GM20431 (cell line): ENCODE results near the gene DIAPH1.
"Not testable (repeated sequence)": the region's sequence is repeated elsewhere in the genome, so short reads cannot be mapped to it uniquely, and the experiment has no call there.

Experiments
- in situ Hi-C: fragments of 300-500 bp; cut with MseI, MboI; formaldehyde crosslinking; loops from one replicate; pipeline ENCODE4 v1.15.0; 2020; ENCODE audit warnings: low sequenced_read_pairs; ENCODE audit not compliant: unreplicated experiment

Gene DIAPH1

DNA sequence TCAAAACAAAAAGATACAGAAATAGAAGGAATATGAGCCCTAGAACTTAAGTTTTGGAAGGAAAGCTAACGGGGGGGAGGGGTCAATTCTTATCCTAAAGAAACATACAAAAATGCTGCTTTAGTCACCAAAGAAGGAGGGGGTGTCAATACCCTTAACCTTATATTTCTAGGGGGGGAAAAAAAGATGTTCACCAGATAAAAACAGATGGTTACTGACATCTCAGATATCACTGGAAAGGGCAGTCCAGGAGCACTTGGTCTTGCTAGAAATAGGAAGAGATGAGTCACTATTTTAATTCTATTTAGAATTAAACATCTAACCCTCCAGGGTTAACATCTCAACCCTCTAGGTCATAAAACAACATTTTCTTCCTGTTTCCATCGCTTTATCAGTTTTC, 1.7 kb downstream of the DIAPH1 start:
- in situ Hi-C loops, result no loop called here

DNA sequence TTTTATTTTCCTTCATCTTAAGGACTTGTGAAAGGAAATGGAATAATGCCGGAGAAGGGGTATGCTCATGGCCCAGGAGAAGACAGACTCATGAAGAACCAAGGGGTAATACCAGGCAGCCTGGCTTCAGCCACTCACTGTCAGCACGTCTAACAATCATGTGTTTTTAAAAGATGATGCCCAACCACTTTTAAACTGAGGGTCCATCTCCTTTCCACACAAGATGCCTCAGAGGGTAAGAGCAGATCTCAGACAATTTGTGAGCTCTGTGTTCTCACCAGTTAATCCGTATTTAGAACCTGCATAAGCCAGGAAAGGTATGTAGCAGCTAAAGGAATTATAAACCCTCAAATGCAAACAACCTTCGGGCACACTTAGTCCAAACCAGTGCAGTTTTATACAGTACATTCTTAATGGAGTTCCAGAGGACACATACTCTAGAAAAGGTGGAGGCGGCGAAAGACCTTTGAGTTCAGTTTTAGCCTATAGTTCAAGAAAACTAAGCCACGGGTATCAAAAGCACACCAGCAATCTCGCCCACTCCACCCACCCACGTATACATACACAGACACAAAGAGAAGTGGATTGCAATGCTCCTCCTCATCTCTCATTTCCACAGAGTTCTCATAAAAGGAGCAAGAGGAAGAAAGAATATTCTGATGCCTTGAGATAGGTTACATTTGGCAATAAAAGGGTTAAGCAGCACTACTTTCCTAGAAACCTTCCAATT, 2.6 kb downstream of the DIAPH1 start:
- in situ Hi-C loops, result no loop called here

DNA sequence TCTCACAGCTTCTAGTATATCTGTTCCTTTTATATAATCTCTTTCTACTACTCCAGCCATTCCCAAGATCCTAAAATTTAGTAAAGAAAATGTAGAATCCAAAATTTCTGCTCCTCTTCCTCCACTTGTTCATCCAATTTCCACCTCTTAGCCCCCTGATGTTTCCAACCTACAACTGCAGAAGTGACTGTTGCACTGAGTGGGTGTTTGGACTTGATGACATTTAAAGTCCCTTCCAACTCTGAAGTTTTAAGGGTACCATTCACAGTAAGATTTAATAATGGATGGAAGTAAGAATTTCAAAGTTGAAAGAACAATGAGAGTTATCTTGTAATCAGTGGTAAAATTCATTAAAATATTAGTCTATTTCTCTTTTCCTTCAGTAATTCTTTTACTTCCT, 5.5 kb downstream of the DIAPH1 start:
- in situ Hi-C loops, result no loop called here

DNA sequence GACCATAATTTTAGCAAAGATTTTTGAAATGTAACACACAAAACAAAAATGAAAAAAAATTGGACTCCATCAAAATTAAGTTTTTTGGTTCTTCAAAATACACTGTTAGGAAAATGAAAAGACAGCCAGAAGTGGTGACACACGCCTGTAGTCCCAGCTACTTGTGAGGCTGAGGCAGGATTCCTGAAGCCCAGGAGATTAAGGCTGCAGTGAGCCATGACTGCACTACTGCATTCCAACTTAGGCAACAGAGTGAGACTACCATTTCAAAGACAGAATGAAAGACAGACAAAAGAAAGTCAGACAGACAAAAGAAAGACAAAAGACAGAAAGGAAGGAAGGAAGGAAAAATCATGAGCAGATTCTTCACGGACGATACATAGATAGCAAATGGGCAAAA, 7.5 kb downstream of the DIAPH1 start:
- in situ Hi-C loops, result no loop called here

DNA sequence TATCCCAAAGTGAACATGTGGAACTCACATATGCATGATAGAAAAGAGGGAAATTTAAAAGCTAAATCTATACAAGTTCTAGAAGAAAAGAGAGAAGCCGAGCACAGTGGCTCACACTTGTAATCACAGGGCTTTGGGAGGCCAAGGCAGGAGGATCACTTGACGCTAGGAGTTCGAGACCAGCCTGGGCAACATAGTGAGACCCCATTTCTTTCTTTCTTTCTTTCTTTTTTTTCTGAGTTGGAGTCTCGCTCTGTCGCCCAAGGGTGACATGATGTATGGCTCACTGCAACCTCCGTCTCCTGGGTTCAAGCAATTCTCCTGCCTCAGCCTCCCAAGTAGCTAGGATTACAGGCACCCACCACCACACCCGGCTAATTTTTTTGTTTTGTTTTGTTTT, 8.9 kb downstream of the DIAPH1 start:
- in situ Hi-C loops, result not testable (repeated sequence)

DNA sequence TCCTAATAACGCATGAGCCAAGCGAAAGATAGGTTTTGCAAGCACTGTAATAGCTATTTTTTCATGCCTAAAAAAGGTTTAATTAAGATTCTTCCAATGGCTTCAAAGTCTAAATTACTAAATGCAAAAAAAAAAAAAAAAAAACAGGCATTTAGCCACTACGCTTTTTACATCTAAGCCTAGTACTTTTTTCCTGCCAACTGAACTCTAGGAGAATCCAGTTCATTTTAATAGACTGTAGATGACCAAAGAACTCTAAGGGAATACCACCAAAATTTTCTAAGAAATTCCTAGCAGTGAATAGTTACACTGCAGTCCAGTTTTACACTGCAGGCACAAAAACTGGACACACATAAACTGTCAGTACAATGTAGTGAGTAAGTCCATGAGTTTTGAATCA, 9.8 kb downstream of the DIAPH1 start:
- in situ Hi-C loops, result no loop called here

DNA sequence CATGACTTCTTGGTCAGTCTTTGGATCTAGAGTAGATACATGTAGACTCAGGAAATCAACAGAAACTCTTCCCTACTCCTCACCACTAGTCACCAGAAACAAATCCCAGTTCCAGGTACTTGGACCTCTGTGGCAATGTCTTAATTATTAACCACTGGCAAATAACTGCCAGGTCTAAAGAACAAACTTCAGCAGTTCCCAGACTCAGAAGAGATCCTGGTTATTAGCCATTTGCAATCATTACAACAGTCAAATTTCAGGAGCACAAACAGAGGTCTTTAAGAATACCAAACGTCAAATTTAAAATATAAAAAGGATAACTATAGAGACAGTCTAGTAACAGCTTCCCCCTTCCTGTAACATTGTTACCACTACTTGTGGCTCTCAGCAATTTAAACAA, 10.2 kb downstream of the DIAPH1 start:
- in situ Hi-C loops, result no loop called here

DNA sequence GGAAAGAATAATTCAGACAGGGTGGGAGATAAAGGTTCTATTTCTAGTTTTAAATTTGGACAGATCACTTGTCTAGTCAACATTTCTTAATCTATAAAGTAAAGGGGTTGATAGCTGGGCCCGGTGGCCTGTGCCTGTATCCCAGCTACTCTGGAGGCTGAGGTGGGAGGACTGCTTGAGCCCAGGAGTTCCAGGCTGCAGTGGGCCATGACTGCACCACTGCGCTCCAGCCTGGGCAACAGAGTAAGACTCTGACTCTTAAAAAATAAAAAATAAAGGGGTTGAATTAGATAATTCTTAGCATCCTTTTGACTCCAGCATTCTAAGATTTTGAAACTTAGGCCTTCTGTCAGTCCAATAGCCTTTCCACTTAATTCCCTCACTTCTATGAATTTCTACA, 10.8 kb downstream of the DIAPH1 start:
- in situ Hi-C loops, result no loop called here

DNA sequence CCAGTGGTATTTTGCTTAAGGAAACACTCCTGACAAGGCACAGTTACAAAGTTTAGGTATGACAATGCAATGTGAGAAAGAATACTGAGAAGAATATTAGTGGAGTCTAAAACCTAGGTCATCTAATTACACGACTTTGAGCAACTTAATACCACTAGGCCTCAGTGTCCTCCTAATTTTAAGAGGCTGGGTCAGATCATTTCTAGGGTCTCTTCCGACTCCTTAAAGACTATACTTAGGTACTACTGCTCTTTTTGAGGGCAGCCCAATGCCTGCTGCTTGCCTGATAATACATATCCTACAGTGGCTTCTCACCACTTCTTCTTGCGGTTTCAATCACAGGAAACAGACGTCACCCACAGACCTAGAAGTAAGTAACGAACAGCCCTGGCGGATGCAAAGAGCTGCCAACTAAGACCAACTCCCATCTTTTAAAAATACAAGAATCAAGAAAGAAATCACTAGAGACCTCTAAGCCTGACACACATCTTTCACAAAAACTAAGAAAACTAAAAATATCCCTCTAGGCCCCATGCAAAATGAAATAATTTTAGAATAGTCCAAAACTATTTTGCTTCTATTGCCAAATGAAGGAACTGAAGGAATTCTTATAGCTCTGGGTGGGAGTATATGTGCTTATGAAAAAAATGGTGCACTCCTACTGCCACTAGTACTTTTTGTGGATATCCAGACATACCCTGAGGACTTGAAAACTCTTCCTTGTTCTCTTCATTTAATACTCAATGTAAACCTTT, 13.1 kb downstream of the DIAPH1 start:
- in situ Hi-C loops, result no loop called here

DNA sequence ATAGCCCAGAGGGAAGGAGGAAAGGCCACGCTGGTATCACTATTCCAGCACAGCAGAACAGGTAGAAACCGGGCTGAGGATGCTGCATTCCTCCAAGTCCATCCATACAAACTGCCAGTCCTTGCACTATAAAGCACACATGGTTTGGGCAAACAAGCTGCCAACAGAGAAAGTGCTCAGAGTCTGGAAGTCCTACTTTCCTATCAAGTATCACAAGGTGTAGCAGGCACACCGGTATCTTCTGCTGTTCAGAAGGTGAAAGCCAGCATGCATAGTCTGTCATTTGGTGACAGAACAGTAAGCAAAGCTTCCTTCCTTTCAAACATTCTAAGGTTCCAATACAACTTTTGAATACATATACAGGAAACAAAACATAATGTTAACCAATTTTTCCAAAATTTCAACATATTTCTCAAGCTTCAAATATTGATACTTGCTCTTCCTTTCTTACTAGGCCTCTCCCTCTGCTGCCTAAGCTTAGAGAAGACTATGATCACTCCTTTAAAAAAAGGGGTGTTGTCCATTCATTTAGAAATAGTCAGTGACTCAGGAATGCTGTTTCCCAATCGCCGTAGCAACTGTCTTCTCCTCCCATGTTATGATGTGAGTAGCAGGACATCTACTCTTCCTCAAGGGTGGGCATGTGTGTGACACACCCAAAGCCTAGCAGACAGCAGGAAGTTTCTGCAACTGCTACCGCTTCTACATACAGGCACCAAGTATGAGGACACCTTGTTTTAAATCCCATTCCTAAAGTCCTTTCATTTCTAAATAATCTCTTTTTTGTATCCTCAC, 14.7 kb downstream of the DIAPH1 start:
- in situ Hi-C loops, result no loop called here

DNA sequence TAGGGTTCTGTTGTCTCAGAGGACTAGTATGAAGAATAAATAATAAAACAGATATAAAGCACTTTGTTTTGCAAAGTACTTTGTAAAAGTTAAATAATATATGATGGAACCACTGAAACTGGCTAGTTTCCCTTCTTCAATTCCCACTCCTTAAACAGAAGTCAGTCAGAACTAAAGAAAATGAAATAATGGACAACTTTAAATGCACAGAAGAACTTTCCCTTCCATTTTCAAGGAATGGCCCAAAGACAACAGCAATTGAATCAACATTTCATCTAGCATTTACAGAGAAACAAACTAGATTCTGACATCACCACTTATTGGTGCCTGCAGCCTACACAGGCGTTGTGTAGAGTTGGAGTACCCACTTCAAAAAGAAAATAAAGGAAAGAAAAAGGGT, 16.2 kb downstream of the DIAPH1 start:
- in situ Hi-C loops, result no loop called here

DNA sequence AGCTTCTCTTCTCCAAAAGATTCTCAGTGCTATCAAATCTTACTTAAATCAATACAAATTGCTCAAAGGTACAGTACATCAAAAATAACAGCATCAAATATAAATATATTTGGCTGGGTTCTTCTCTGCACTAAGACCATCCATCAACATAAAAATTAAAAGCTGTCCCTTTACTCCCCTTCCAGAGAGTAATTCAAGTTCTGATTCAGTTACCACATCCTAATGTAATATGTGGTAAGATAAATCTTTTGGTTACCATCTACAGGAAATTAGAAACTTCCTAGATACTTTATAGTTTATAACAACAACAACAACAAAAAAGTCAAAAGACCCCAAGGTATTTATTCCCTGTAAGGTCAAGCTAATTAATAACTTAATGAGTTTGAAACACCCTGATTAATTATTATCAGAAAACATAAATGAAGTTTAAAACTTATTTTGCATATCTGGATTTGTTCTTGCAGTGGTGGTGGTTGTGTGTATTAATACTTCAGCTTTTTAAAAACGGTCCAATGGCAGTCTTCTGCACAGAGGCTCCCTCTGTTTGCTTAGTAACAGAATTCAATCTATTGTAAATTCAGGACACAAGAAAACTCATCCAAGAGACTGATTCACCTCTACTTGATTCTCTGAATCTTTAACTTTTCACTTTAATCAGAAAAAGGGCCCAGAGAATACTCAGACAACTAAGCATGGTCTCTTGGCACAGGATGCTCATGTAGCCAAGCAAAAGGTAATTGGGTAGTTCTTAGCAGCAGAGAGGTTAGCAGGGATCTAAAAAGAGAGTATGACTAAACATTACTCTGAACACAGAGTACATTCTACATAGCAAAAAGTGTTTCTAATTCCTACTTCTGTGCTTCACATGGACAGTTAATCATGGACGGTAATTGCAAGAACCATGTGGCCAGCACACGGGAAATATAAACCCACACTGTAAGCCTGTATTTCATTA, 20.1 kb downstream of the DIAPH1 start:
- in situ Hi-C loops, result no loop called here

DNA sequence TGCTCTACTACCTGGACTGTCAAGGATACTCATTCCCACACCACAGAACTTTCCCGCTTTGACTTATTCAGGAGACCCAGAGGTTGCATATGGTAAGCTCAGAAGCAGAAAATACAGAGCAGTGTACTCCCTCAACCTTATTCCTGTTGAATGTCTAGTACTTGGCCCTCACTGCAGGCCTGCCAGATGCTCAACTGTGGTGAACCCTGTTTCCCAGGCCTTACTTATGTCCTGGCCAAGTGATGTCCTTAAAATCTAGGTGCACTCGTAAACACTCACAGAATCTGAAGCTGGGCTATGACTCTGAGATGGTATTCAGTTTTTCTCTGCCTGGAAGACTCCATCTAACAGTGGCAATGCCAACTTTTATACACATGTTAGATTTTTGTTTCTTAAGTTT, 21.0 kb downstream of the DIAPH1 start:
- in situ Hi-C loops, result no loop called here

DNA sequence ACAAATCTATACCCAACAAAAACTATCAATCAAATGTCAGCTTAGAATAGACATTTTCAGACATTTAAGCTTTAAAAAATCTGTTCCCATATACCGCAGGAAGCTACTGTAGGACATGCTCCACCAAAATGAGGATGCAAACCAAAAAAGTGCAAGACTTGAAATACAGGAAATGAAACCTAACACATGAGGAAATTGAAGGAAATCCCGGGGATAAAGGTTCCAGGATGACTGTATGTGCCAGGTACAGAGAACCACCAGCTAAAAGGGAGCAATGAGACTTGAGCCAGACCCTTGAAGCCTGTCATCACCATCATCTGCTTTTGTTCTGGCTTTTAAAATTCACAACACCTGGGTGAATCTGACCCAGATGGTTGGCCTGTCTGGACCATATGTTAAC, 21.4 kb downstream of the DIAPH1 start:
- in situ Hi-C loops, result no loop called here

DNA sequence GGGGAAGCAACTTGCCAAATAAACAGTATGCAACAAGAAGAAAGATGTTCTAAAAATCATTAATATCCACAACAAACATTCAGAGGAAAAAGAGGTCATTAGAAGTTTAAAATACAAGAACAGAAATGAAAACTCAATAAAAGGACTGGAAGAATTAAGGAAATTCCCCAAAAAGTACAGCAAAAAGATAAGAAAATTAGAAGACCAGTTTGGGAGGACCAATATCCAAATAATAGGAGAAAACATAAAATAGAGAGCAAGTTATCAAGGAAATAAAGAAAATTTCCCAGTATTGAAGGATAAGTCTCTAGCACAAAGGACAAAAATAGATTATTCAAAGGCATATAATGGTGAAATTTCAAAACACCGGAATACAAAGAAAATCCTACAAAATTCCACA, 21.9 kb downstream of the DIAPH1 start:
- in situ Hi-C loops, result no loop called here

DNA sequence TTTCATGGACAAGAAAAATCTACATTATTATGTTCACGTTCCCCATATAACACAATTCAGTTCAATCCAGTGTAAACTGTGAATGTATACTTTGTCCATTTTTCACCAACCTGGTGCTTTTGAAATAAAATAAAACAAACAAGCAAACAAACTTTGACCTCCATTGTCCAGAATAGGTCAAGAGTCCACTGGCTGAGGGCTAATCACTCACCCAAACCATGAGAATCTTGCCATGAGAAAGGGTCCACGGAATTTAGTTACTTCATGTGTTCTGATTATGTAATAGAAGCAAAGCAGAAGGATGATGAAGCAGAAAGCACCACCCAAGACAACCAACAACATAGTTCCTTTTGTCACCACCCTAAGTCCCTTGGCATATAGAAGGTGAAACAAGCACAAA, 28.7 kb downstream of the DIAPH1 start:
- in situ Hi-C loops, result no loop called here

DNA sequence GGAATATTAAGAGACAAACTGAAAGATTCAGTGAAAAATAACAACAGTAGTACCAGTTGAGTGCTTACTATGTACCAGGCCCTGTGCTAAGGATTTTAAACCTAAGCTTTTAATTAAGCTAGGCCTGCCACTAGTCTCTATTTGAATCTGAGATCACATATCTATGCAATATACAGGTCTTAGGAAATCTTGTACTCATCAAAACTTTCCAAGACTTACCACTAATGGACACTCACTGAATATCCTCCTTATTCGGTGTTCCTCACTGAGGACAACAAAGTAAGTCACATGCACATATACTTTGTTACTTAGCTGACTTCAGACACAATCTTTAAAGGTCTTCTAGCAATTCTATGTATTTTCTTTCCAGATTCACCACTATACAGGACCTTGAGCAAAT, 32.6 kb downstream of the DIAPH1 start:
- in situ Hi-C loops, result loop anchor here (10.0 kb wide), 1 partner anchor 49 kb away; the partner anchor contains the start of genes HDAC3 and RELL2

DNA sequence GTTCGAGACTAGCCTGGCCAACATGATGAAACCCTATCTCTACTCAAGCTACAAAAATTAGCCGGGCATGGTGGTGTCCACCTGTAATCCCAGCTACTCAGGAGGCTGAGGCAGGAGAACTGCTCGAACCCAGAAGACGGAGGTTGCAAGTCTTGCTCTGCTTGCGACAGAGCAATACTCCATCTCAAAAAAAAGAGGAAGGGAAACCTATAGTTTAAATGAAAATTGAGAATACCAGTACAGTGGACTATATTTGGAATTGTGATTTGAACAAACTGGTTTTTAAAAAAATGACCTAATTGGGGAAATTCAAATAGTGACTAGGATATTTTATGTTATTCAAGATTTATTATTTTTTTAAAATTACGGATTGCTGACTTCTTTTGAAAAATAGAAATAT, 33.2 kb downstream of the DIAPH1 start:
- in situ Hi-C loops, result loop anchor here (10.0 kb wide), 1 partner anchor 49 kb away; the partner anchor contains the start of genes HDAC3 and RELL2

DNA sequence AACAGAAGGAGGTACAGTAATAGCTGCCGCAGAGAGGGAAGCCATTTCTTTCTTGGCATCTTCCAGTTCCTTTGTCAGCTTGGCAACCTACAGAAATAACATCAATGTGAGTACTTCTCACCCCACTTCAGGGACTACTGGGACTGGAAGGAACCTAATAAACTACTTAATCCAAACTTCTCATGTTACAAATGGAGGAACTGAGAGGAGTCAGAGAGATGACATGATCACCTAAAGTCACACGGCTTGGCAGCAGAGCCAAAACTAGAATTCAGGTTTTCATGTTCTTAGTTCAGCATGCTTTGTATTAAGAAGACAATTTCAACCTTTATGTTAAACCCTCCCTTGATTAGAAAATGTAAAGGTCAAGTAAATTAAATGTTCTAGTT, 44.7 kb downstream of the DIAPH1 start:
- in situ Hi-C loops, result no loop called here
